Measurements from ENCODE around the gene KCNK17.

GRCh38 chr6:39362487-39362865, 48.3 kb upstream of the KCNK17 start:
- TF ChIP-seq POLR2A (IDR thresholded peaks at IDR 0.05; ENCODE audit: extremely low read depth, insufficient read length): no peak
- peak; percentile 20 for TF ChIP-seq CTCF (IDR thresholded peaks at IDR 0.05; ENCODE audit: low read depth, low read length)
- TF ChIP-seq MAX (IDR thresholded peaks at IDR 0.05; ENCODE audit: low read depth, low read length): no peak

Data from NB4 (cell line).